Vagina (tissue), 2 donors: ENCODE measurements around the gene SLC6A6.

ENCODE experiments used
- CTCF ChIP-seq, 3 experiments: fragments of 450-650 bp in 2 of 3; fragments of 200-600 bp in 1 of 3; sonication (generic) in 1 of 3; IDR thresholded peaks; one replicate each; pipeline ENCODE4 v1.5.1; 2017 to 2019; ENCODE audit warnings: antibody characterized with exemption in 3 of 3, mild to moderate bottlenecking in 2 of 3, moderate library complexity in 2 of 3
- POLR2A ChIP-seq, 2 donors: fragments of 450-650 bp; IDR thresholded peaks; one replicate each; pipeline ENCODE4 v1.6.1; 2017; ENCODE audit warnings: antibody characterized with exemption in 2 of 2, mild to moderate bottlenecking in 2 of 2, moderate library complexity in 2 of 2
- POLR2AphosphoS5 ChIP-seq, 2 donors: sonication (generic); formaldehyde crosslinking; IDR thresholded peaks; one replicate each; pipeline ENCODE4 v1.9.0; 2017; ENCODE audit warnings: antibody characterized with exemption in 2 of 2, mild to moderate bottlenecking in 2 of 2, low read depth in 1 of 2; ENCODE audit not compliant: insufficient read depth in 1 of 2

- TF ChIP-seq CTCF (IDR thresholded peaks at IDR 0.05) (no peak), POLR2A (IDR thresholded peaks at IDR 0.05) (no peak), POLR2AphosphoS5 (IDR thresholded peaks at IDR 0.05; ENCODE audit: insufficient read depth in 1 of 2, low read depth in 1 of 2) (no peak)
Measured at GRCh38 chr3:14510838-14511622, 108.6 kb downstream of the SLC6A6 start.
